ENCODE data around the gene FRMPD2.

DNA sequence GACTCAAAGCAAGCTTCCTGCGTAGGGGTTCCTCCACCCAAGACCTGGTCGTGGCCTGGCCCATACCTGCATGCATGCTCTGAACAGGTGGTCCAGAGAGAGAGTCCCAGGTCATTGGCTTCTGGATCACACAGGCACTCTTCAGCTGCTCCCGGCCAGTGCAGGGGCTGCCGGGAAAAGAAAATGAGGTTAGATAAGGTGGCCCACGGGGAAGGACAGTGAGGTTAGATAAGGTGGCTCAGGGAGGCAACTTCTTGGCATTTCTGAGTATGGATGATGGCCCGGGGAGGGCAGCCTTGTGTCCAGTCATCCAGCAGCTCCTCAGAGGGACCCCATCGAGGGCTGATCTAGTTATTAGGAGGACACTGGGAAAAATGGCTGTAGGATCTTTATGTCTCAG lies 87.4 kb downstream of the FRMPD2 start:
- TF ChIP-seq, protein P1, sequence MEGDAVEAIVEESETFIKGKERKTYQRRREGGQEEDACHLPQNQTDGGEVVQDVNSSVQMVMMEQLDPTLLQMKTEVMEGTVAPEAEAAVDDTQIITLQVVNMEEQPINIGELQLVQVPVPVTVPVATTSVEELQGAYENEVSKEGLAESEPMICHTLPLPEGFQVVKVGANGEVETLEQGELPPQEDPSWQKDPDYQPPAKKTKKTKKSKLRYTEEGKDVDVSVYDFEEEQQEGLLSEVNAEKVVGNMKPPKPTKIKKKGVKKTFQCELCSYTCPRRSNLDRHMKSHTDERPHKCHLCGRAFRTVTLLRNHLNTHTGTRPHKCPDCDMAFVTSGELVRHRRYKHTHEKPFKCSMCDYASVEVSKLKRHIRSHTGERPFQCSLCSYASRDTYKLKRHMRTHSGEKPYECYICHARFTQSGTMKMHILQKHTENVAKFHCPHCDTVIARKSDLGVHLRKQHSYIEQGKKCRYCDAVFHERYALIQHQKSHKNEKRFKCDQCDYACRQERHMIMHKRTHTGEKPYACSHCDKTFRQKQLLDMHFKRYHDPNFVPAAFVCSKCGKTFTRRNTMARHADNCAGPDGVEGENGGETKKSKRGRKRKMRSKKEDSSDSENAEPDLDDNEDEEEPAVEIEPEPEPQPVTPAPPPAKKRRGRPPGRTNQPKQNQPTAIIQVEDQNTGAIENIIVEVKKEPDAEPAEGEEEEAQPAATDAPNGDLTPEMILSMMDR (IDR thresholded peaks at IDR 0.05) = no peak
- TF ChIP-seq RELA (CRISPR knock-in tag; IDR thresholded peaks at IDR 0.05; ENCODE audit: borderline replicate concordance) (no peak), TCF7 (CRISPR knock-in tag; IDR thresholded peaks at IDR 0.05; ENCODE audit: low read depth) (no peak), ZNF423 (CRISPR knock-in tag; IDR thresholded peaks at IDR 0.05) (no peak), KAT7 (CRISPR knock-in tag; IDR thresholded peaks at IDR 0.05; ENCODE audit: borderline replicate concordance) (no peak)
- TF ChIP-seq, protein P2, sequence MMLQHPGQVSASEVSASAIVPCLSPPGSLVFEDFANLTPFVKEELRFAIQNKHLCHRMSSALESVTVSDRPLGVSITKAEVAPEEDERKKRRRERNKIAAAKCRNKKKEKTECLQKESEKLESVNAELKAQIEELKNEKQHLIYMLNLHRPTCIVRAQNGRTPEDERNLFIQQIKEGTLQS (CRISPR knock-in tag; conservative IDR thresholded peaks at IDR 0.05) = no peak
- TF ChIP-seq, protein P3, sequence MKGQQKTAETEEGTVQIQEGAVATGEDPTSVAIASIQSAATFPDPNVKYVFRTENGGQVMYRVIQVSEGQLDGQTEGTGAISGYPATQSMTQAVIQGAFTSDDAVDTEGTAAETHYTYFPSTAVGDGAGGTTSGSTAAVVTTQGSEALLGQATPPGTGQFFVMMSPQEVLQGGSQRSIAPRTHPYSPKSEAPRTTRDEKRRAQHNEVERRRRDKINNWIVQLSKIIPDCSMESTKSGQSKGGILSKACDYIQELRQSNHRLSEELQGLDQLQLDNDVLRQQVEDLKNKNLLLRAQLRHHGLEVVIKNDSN (CRISPR knock-in tag; IDR thresholded peaks at IDR 0.05) = no peak
- TF ChIP-seq, protein P4, sequence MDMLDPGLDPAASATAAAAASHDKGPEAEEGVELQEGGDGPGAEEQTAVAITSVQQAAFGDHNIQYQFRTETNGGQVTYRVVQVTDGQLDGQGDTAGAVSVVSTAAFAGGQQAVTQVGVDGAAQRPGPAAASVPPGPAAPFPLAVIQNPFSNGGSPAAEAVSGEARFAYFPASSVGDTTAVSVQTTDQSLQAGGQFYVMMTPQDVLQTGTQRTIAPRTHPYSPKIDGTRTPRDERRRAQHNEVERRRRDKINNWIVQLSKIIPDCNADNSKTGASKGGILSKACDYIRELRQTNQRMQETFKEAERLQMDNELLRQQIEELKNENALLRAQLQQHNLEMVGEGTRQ (CRISPR knock-in tag; IDR thresholded peaks at IDR 0.05) = no peak
- TF ChIP-seq, protein P5, sequence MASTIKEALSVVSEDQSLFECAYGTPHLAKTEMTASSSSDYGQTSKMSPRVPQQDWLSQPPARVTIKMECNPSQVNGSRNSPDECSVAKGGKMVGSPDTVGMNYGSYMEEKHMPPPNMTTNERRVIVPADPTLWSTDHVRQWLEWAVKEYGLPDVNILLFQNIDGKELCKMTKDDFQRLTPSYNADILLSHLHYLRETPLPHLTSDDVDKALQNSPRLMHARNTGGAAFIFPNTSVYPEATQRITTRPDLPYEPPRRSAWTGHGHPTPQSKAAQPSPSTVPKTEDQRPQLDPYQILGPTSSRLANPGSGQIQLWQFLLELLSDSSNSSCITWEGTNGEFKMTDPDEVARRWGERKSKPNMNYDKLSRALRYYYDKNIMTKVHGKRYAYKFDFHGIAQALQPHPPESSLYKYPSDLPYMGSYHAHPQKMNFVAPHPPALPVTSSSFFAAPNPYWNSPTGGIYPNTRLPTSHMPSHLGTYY (CRISPR knock-in tag; IDR thresholded peaks at IDR 0.05) = no peak

Data from WTC11 (cell line).